ENCODE measurements around the gene LRRC49.

Gene LRRC49

DNA sequence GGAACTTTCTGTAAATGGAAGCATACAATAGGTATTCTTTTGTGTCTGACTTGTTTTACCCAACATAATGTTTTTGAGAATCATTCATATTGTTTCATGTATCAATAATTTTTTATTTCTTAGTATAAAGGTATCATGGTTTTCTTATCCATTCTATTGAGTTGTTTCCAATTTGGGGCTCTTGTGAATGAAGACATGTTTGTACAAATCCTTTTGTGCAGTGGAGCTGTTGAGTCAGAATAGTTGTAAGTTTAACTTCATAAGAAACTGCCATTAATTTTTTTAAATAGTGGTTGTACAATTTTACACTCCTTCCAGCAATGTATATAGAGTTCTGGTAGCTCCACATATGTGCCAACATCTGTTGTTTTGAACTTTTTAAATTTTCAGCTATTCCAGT is 163.5 kb downstream of the LRRC49 start:
- FAIRE-seq = no peak

DNA sequence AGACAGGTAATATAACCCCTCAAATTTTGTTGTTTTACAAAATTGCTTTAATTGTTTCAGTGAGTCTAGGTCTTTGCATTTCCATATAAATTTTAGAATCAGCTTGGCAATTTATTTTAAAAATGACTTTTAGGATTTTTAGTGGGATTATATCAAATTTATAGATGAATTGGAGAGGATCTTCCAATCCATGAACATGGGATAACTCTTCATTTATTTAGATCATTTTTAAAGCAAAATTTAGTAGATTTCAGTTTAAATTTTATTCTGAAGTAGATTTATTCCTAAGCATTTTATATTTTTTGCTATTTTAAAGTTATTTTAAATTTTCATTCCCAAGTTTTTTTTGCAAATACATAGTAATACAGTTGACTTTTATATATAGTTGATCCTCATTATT is 164.5 kb downstream of the LRRC49 start:
- FAIRE-seq = no peak

- FAIRE-seq = no peak
These were observed 165.0 kb downstream of the LRRC49 start for GRCh38 chr15:71057581-71057980.

- FAIRE-seq = no peak
These were observed 168.4 kb downstream of the LRRC49 start for GRCh38 chr15:71060983-71061382.

GRCh38 chr15:71066983-71067382 is 174.4 kb downstream of the LRRC49 start:
- FAIRE-seq = no peak

DNA sequence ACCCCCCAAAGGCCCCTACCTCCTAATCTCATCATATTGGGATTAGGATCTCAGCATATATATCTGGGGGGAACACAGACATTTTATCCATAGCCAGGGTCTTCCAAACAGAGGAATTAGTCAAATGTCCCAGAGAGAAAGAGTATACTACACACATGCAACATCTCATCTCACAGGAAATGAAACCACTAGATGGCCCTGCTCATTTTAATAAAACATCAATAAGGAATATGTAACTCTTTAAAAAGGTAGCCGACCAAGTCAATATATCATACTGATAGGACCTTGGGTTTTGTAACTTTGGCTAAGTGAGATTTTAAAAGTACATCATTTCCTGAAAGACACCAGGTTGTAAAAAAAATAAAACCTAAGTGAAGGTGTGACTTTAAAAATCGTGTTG is 177.1 kb downstream of the LRRC49 start:
- FAIRE-seq = no peak

DNA sequence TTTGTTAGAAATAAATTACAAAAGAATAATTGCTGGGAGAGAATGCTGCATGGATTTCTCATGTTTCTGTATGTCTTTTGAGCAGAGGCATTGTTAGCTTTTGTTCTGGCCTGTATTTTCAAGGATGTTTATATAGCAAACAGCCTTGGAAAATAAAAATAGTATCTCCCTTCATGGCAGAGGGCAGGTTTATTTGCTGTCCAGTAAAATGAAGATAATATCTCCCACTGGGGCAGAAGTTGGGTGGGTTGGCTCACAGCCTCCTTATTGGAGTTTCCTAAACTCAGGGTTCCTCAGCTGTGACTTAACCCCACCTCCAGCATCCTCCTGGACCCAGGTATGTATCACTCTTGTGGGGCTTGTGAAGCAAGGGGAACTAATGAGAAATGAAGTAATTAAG is 178.9 kb downstream of the LRRC49 start:
- FAIRE-seq = no peak

DNA sequence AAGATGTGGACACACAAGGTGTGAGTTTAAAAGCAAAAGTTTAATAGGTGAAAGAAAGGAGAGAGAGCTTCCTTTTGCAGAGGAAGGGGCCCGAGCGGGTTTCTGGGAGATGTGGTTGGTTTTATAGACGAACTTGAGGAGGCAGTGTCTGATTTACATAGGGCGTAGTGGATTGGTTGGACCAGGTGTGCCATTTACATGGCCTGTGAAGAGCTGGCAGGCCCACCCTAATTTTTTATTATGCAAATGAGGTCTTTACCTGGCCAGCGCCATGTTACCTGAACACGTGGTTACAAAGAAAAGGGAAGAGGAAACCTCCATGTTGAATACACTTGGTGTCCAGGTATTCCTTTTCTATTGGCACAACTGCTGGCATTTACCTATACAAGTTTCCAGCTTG is 179.8 kb downstream of the LRRC49 start:
- FAIRE-seq = no peak

DNA sequence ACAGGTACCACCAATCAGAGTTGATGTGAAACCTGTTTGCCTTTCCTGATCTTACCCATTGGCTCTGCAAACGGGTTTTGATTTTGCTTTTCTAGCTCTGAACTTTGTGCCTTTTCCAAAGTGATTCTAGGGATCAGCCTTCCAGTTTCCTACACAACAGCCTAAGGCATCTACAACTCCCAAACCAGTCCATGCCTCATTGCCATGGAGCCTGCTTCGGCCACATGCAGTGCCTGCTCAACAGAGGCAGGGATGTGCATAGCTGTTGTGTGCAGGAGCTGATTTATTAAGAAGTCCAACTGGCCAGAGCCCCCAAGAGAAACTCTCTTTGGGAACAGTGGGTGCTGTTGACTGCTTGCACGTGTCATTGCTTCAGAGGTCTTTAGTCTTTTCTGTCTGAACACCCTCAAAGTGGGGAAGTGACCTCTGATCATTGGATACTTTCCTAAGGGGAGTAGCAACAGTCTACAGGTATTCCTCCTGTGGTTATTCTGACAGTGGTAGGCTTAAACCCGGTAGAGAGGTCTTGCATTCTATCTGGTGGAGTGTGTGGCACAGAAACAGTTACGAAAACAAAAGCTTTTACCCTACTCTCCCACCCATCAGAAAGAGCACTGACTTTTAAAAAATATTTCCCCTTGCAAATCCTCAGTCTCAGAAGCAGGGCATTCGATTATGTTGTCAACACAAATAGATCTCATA is 186.0 kb downstream of the LRRC49 start:
- no peak for FAIRE-seq

GRCh38 chr15:71079208-71080044 is 186.8 kb downstream of the LRRC49 start:
- no peak for FAIRE-seq

GRCh38 chr15:71080166-71080565 is 187.5 kb downstream of the LRRC49 start:
- FAIRE-seq = no peak

GRCh38 chr15:71080705-71081104 is 188.1 kb downstream of the LRRC49 start:
- no peak for FAIRE-seq

DNA sequence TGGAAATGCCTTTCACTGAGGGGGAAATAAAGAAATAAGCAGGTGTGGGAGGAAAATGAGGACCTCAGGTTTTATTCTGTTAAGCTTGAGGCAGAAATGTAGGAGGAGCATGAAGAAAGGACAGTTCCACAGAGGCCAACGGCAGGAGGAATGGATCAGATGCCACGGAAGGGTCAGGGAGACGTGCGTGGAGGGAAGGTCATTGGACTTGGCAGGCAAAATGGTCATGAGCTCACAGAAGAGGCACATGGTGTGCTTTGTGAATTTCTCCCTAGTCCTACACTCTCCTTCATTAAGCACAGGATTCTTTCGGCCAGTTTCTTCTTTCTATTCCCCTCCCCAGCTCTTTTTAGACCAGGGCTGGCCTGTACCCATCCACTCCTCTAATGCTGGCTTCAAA is 190.2 kb downstream of the LRRC49 start:
- no peak for FAIRE-seq

GRCh38 chr15:71083349-71083748 is 190.7 kb downstream of the LRRC49 start:
- FAIRE-seq = no peak

GRCh38 chr15:71084264-71084663 is 191.6 kb downstream of the LRRC49 start:
- FAIRE-seq = no peak

DNA sequence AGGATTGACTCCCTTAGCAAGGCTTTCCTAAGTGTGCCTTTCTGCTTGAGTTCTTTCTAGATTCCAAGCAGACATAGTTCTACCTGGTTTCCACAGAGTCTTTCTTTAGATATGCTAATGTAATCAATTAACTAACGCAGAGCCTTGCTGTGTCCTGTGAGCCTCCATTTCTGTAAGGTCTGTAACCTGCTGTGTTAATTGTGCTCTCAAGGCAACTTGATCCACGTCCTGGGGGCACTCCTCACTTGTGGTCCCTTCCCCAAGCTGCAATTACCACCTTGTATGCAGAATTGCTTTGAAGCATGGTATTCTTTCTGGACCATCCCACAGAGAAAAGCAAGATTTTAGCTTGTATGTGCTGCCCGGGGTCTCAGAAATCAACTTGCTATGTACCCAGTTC is 193.2 kb downstream of the LRRC49 start:
- FAIRE-seq = no peak

DNA sequence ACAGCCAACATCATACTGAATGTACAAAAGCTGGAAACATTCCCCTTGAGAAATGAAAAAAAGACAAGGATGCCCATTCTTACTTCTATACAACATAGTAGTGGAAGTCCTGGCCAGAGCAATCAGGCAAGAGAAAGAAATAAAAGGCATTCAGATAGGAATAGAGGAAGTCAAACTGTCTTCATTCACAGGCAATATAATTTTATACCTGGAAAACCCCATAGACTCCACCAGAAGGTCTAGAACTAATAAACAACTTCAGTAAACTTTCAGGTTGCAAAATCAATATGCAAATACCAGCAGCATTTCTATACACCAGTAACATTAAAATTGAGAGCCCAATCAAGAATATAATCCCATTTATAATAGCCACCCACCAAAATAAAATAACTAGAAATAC is 195.5 kb downstream of the LRRC49 start:
- FAIRE-seq = no peak

DNA sequence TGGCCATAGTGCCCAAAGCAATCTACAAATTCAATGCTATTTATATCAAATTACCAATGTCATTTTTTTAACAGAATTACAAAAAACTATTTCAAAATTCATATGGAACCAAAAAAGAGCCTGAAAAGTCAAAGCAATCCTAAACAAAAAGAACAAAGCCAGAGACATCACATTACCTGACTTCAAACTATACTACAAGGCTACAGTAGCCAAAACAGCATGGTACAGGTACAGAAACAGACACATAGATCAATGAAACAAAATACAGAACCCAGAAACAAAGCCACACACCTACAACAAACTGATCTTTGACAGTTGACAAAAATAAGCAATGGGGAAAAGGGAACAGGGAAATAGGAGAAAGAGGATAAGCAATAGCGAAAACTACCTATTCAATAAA is 196.1 kb downstream of the LRRC49 start:
- FAIRE-seq = no peak

DNA sequence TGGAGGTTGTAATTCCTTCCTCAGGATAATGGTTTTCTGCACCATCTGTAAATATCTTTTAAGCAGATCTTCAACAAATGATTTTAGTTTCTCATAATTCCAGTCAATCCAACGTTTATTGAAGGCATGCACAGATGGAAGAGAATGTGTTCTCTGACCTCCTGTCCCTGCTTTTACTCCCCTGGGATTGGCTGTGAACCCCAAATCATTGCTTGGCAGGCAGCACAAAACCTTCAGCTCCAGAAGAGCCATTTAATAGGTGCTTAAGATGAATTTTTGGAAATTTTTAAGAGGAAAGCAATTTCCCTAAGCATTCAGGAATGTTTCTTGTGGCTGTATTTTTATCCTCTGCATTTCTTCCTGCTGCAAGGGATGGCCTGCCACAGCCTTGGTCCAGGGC is 197.2 kb downstream of the LRRC49 start:
- no peak for FAIRE-seq

GRCh38 chr15:71091601-71092000 is 199.0 kb downstream of the LRRC49 start:
- FAIRE-seq = no peak

- FAIRE-seq = no peak
These were observed 199.5 kb downstream of the LRRC49 start for GRCh38 chr15:71092056-71092600.

- FAIRE-seq = no peak
These were observed 200.7 kb downstream of the LRRC49 start for GRCh38 chr15:71093054-71094024.

DNA sequence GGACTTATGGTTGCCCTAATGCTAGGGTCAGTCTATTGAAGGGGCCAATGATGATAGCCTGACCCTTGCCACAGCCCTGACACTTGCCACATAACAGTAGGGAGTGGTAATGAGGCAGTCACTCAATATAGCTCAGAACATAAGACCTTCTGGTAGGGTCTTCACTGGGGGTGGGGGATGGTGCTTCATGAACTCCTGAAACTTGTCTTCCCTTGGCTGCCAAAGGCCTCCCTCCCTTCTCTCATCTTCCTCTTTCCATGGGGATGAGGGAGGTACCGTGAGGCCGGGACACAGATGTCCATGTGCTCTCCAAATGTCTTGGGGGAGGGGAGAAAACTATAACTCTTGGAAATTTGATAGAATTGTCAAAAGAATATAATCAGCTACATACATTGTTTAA is 201.5 kb downstream of the LRRC49 start:
- no peak for FAIRE-seq

All from endometrium (tissue), 2 donors.